GM19240 (cell line): ENCODE results near the gene KRT3.

ENCODE experiments used
- DNase-seq: peaks from one replicate; pipeline ENCODE4 v3.0.0; 2011; ENCODE audit warnings: low spot score; ENCODE audit not compliant: insufficient read length

The KRT3 gene

GRCh38 chr12:52740584-52740983, 55.3 kb downstream of the KRT3 start:
- no peak for DNase-seq

- no peak for DNase-seq
Measured at GRCh38 chr12:52739963-52740362, 56.0 kb downstream of the KRT3 start.
